CD4-positive, alpha-beta T cell treated with Interleukin-12 subunit alpha and Interleukin-12 subunit beta, for 1 hour (primary cell): ENCODE data around the gene ATG10.
"Not testable (repeated sequence)": the region's sequence is repeated elsewhere in the genome, so short reads cannot be mapped to it uniquely, and the experiment has no call there.

Source experiments
- DNase-seq: peaks from one replicate; pipeline ENCODE4 v3.0.0-alpha.2; 2020

The ATG10 gene

GRCh38 chr5:82058710-82059109 is 86.9 kb downstream of the ATG10 start:
- no peak for DNase-seq

GRCh38 chr5:82066791-82067190 is 95.0 kb downstream of the ATG10 start:
- DNase-seq: no peak

- DNase-seq: not testable (repeated sequence)
Observed at GRCh38 chr5:82068042-82068441, 96.2 kb downstream of the ATG10 start.

- peak; percentile 4 for DNase-seq
Observed at GRCh38 chr5:82068723-82069122, 96.9 kb downstream of the ATG10 start.

- no peak for DNase-seq
Observed at GRCh38 chr5:82072138-82072537, 100.3 kb downstream of the ATG10 start.

GRCh38 chr5:82073179-82073578 is 101.4 kb downstream of the ATG10 start:
- no peak for DNase-seq

DNA sequence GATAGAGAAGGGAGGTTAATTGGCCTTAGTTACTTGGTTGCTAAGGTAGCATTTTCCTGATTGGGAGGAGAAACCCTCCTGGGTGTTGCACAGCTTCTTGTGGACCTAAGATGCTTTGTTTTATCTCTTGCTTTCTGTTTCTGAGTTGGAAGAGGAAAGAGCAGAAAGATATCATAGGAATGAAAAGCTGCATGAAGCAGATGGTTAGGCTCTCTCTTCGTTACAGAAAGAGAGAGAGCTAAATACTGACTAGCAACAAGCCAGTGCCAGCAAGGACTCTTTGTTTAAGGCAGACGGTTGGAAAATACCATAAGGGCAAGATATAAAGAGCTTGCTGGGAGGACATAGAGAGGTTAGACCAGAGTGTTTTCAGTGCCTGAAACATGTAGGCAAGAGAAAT is 103.1 kb downstream of the ATG10 start:
- DNase-seq: no peak

DNA sequence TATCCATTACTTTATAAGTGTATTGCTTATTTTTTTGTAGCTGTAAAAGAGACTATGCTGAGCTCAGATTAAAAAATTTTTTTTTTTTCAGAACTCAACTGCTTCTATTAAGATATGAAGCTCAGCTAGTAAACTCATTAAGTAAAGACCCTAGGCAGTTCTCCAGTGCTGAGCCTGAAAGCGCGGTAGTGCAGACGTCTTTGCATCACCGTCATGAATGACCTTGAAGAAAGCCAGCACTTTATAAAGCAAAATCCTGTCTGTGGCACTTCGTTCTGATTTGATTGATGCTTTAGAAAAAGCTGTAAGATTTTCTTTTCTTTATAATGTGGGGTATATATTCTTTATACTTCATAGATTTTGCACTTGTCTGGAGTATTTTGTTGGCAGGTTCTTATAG is 105.7 kb downstream of the ATG10 start:
- no peak for DNase-seq

DNA sequence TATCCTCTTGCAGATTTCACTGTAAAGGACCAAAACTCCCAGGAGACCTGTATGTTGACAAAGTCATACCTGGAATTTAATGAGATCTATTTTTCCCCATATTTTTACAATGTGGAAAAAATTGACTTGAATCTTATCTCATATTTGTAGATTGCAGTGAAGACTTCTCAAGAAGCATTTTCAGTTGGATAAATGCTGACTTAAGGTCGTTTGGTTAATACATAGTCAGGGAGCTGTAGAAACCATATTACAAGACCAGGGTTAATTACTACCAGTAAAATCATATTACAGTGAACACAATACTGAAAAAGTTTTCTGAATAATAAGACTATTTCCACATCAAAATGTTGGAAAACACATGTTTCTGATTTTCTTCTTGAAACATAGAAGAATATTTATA is 119.8 kb downstream of the ATG10 start:
- no peak for DNase-seq

DNA sequence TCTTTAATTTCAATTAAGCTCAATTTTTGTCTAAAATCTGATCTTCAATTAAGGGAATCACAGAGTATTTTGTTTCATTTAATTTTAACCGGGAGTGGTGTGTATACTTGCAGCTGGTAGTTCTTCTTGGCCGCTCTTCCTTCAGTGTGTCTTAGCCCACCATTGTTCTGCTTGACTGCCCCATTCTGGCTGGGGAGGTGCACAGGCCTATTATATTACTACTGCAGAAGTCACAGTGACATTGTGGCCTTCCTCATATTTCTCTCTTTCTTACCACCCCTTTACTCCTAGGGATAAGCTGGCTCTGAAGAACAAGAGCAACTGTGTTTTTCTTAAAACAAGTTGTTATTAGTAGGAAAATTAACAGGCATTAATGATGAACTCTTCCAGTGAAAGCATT is 123.7 kb downstream of the ATG10 start:
- DNase-seq: no peak

DNA sequence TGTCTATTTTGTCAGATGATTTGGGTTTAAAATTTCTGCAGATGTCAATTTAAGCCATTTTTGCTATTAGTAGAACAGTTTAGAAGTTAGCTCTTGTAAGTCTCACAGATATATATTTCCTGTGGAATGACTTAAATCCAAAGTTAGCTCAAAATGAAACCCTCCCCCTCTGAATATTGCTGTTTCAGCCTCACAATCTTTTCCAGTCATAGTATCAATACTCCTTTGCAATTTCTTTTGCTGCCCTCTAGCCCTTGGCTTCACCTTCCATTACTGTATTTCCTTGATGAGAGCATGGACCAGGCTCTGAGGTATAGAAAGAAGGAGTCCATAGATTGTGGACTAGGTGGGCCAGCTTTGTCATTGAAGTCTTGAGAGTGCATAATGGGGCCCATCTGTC is 124.4 kb downstream of the ATG10 start:
- DNase-seq: no peak

DNA sequence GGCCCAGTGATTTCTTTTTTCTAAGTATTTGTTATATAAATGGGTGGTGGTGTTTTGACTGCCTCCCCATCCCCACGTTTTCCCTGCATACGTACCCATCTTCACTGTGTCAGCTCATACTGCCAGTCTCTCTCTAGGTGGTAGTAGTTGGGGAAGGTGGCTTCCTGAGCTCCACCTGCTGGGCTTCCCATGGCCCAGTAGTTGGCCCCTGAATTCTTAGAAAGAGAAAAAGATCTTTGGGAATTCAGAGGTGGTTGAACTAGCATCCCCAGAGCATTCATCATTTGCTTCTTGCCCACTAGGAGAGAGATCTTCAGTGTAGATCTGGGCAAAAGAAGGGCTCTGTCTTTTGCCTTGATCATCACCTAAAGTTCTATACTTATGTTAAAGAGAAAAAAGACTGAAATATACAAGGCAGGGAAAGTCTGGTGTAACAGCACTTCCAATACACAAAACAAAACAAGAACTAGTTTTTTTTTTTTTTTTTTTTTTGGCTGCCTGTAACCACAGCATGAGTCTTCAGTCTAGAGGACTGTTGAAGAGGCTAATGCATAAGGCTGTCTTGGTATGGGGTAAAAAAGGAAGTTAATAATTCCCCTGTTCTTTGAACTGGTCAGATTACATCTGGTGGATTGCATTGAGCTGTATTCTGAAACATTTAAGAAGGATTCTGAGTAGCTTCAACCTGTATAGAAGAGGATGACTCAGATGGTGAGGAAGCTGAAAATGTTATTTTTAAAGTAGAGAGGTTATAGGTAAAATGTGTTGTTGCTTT is 128.7 kb downstream of the ATG10 start:
- DNase-seq: no peak

- DNase-seq: no peak
Observed at GRCh38 chr5:82104872-82105271, 133.0 kb downstream of the ATG10 start.

DNA sequence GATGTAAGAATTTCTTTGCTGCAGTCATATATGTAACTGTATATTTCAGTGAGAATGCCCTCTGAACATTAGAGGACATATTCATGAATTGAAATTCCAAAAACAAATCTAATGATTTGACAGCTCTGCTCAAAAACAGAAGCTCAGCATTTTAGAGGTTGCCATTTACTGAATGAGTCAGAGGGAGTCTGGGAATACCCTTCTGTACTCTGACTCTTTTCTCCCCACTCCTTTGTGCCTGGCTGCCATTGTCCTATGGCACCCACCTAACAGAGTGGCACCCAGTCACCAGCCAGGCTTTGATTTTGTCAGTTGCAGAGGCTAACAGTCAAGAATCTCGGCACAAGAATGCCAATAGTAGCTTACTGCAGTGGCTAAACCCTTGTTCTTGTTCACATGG is 133.6 kb downstream of the ATG10 start:
- no peak for DNase-seq

GRCh38 chr5:82106207-82106606 is 134.4 kb downstream of the ATG10 start:
- DNase-seq: no peak

- DNase-seq: no peak
Observed at GRCh38 chr5:82106756-82107155, 134.9 kb downstream of the ATG10 start.

GRCh38 chr5:82107267-82107666 is 135.4 kb downstream of the ATG10 start:
- DNase-seq: no peak

DNA sequence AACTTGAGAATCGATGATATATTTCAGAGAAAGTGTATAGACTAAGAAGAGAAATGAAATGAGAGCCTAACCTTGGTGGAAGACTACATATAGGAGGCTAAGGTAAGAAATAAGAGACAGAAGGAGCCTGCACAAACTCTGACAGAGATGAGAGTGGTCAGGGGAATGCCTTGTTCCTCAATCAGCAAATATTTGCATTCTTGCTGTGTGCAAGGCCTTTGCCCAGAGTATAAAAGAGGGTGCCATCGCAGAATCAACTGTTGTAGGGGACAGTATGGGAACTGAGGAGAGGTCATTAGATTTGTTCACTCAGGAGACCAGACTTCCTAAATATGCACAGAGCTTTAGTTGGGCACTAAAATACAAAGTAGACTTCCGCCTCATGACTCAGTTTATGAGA is 137.2 kb downstream of the ATG10 start:
- no peak for DNase-seq

DNA sequence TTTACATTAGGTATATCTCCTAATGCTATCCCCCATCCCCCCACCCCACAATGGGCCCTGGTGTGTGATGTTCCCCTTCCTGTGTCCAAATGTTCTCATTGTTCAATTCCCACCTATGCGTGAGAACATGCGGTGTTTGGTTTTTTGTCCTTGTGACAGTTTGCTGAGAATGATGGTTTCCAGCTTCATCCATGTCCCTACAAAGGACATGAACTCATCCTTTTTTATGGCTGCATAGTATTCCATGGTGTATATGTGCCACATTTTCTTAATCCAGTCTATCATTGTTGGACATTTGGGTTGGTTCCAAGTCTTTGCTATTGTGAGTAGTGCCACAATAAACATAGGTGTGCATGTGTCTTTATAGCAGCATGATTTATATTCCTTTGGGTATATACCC is 138.1 kb downstream of the ATG10 start:
- not testable (repeated sequence) for DNase-seq

GRCh38 chr5:82111191-82111590 is 139.4 kb downstream of the ATG10 start:
- DNase-seq: no peak

DNA sequence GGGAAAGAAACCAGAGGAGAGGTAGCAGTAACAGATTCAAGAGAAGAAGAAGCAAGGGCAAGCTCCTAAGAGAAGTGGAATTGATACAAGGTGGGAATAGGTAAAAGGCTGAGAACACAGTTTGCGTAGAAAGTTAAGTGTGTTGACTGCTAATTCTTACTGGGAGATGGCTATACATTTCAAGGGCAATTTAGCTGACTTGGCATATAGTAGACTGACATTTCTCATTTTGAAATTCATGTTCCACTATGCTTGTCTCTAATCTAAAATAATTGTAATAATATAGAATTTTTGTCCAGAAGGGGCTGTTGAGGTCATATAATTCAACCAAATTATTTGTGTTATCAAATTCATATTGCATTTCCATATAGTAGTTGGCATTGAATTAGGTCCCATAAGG is 144.0 kb downstream of the ATG10 start:
- DNase-seq: no peak

GRCh38 chr5:82119889-82120288 is 148.1 kb downstream of the ATG10 start:
- no peak for DNase-seq

GRCh38 chr5:82129723-82130285 is 158.0 kb downstream of the ATG10 start:
- no peak for DNase-seq

DNA sequence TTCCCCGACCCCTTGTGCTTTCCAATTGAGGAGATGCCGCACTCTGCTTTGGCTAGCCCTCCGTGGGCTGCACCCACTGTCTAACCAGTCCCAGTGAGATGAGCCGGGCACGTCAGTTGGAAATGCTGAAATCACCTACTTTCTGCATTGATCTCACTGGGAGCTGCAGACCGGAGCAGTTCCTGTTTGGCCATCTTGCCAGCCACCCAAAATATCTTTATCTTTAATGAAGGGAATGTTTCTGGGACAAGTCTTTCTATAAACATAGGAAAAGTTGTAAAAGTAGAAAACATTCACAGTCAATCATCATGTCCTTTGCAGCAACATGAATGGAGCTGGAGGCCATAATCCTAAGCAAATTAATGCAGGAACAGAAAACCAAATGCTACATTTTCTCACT is 158.8 kb downstream of the ATG10 start:
- DNase-seq: no peak

DNA sequence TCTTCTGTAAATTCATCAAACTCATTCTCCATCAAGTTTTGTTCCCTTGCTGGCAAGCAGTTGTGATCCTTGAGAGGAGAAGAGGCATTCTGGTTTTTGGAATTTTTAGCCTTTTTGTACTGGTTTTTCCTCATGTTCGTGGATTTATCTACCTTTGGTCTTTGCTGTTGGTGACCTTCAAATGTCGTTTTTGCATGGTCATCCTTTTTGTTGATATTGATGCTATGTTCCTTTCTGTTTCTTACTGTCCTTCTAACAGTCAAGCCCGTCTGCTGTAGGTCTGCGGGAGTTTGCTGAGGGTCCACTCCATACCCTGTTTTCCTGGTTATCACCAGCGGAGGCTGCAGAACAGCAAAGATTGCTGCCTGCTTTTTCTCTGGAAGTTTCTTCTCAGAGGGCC is 165.4 kb downstream of the ATG10 start:
- DNase-seq: no peak
